T-cell (primary cell): ENCODE results near the gene DEGS1. TPM values are rescaled to one million over a fixed set of nuclear protein-coding genes. Genes with fewer than 3 reads are reported as not detected.

Experiments
- ATAC-seq, 4 experiments: fragments of 200-7000 bp in 3 of 4; fragments of 150-1000 bp in 1 of 4; cut with Tn5 transposase; replicated peaks in 1 of 4; 1 replicate in 3 of 4; 2 replicates in 1 of 4; pipeline ENCODE4 v1.10.0; 2021; ENCODE audit warnings: moderate library complexity in 3 of 4, mild to moderate bottlenecking in 2 of 4, moderate number of reproducible peaks in 1 of 4
- CTCF ChIA-PET, 2 donors: fragments of 300-600 bp; sonication (Branson Sonifier 250); formaldehyde crosslinking; loops; one replicate each; lab custom pipeline; 2022; ENCODE audit warnings: antibody characterized with exemption in 2 of 2; lab: Charles Lee
- POLR2A ChIA-PET, 2 donors: fragments of 300-600 bp; sonication (Branson Sonifier 250); formaldehyde crosslinking; loops; one replicate each; lab custom pipeline; 2022; ENCODE audit warnings: antibody characterized with exemption in 2 of 2; lab: Charles Lee
- DNase-seq, 35 experiments: peaks; one replicate each; pipeline versions ENCODE4 v3.0.0 to v3.0.0-alpha.2; 2013 to 2023
- H3K27ac ChIP-seq: one replicate; pipeline ENCODE4 v1.5.1; 2013; ENCODE audit warnings: low read length
- H3K27me3 ChIP-seq, 2 experiments: replicated peaks in 1 of 2; 1 replicate in 1 of 2; 2 replicates in 1 of 2; pipeline versions ENCODE4 v1.6.1 to v1.7.0; 2013; ENCODE audit warnings: low read length in 1 of 2, mixed read lengths in 1 of 2; ENCODE audit not compliant: control insufficient read depth in 2 of 2, insufficient read depth in 2 of 2; ENCODE audit errors: extremely low read depth in 1 of 2
- H3K36me3 ChIP-seq, 2 donors: 1 replicate in 1 of 2; 2 replicates in 1 of 2; pipeline versions ENCODE4 v1.6.1 to v1.7.0; 2013; ENCODE audit warnings: low read length in 1 of 2; ENCODE audit not compliant: control insufficient read depth in 2 of 2, insufficient read depth in 1 of 2; ENCODE audit errors: extremely low read depth in 1 of 2
- H3K4me1 ChIP-seq, 2 experiments: 1 replicate in 1 of 2; 2 replicates in 1 of 2; pipeline versions ENCODE4 v1.6.1 to v1.7.0; 2013; ENCODE audit warnings: low read length in 2 of 2, mixed read lengths in 1 of 2; ENCODE audit not compliant: insufficient read depth in 2 of 2, control insufficient read depth in 1 of 2; ENCODE audit errors: extremely low read depth in 1 of 2
- H3K4me3 ChIP-seq, 2 donors: 1 replicate in 1 of 2; 2 replicates in 1 of 2; pipeline versions ENCODE4 v1.5.1 to v1.7.0; 2013; ENCODE audit warnings: mild to moderate bottlenecking in 2 of 2, low read length in 1 of 2, moderate library complexity in 1 of 2; ENCODE audit not compliant: control insufficient read depth in 1 of 2; ENCODE audit errors: extremely low read depth in 1 of 2
- H3K9me3 ChIP-seq: 2 replicates; pipeline ENCODE4 v1.7.0; 2013
- H3K27ac Mint-ChIP-seq, 2 donors: one replicate each; pipeline ENCODE4 v1.8.0; 2020 to 2021; ENCODE audit warnings: mild to moderate bottlenecking in 2 of 2, mixed read lengths in 2 of 2
- H3K27me3 Mint-ChIP-seq, 2 donors: one replicate each; pipeline ENCODE4 v1.8.0; 2021 to 2022; ENCODE audit warnings: mixed read lengths in 2 of 2
- H3K36me3 Mint-ChIP-seq: one replicate; pipeline ENCODE4 v1.8.0; 2021; ENCODE audit warnings: mixed read lengths
- H3K4me1 Mint-ChIP-seq, 3 donors: one replicate each; pipeline ENCODE4 v1.8.0; 2020 to 2022; ENCODE audit warnings: mixed read lengths in 3 of 3, mild to moderate bottlenecking in 1 of 3
- H3K4me3 Mint-ChIP-seq, 3 donors: one replicate each; pipeline ENCODE4 v1.8.0; 2020 to 2022; ENCODE audit warnings: mild to moderate bottlenecking in 3 of 3, mixed read lengths in 3 of 3, moderate library complexity in 3 of 3
- H3K9me3 Mint-ChIP-seq, 3 donors: one replicate each; pipeline ENCODE4 v1.8.0; 2020 to 2022; ENCODE audit warnings: mixed read lengths in 3 of 3
- WGBS: methylation state at CpG from one replicate; pipeline ENCODE4 v1.1.5; 2013; ENCODE audit warnings: missing lambda C conversion rate; ENCODE audit not compliant: insufficient coverage; 5-methylcytosine and 5-hydroxymethylcytosine counted together
- total RNA-seq, 35 experiments: library from RNA in 6 of 35; stranded (reverse) in 6 of 35; fragments of 120-200 nt in 1 of 35; gene quantifications; one replicate each; pipeline versions ENCODE4 v1.2.1 to v1.2.4 and lab custom pipeline; 2013 to 2026

Gene DEGS1
- total RNA-seq, 5 donors from 2014 or later (not counting 1 experiment from before 2014, with no cell fraction given): 40.0 to 52.3 (median 44.4) TPM

GRCh38 chr1:224238756-224239155 lies 55.7 kb downstream of the DEGS1 start:
- DNase-seq: no peak
- H3K27ac ChIP-seq: no peak overlapping the region
- H3K4me3 ChIP-seq: no peak overlapping the region
- ChIA-PET POLR2A (no interaction called here), CTCF (interaction anchor here in 1 of 2 donors (0.6 kb wide), 1 partner anchor 179 kb away, joined by 4 read pairs; no protein-coding TSS in a partner anchor)
- 100% methylated on average over 1 of the region's 3 CpGs for WGBS
- H3K4me1 ChIP-seq: no peaks in the 10 kb centered on the region
- Mint-ChIP-seq H3K27ac (peak overlapping the region; percentile 29 to 75), H3K36me3 (peaks cover 35% of the 10 kb centered on the region), H3K9me3 (no peaks in the 10 kb centered on the region), H3K4me1 (no peaks in the 10 kb centered on the region), H3K4me3 (no peak overlapping the region), H3K27me3 (no peaks in the 10 kb centered on the region)
- H3K27me3 ChIP-seq: no peaks in the 10 kb centered on the region
- ATAC-seq: no peak
- no peaks in the 10 kb centered on the region for H3K9me3 ChIP-seq
- peaks cover 0 to 22% of the 10 kb centered on the region in 2 donors for H3K36me3 ChIP-seq

Other genes with a start within 250 kb of the DEGS1 start
- 10 to 100 TPM; 25.9 to 34.8 (median 33.3) TPM for gene FBXO28, start 69.1 kb upstream of the DEGS1 start, total RNA-seq
- 10 to 100 TPM; 32.5 to 42.0 (median 37.6) TPM for gene NVL, start 146.9 kb downstream of the DEGS1 start, total RNA-seq
- 10 to 100 TPM; 25.9 to 40.9 (median 38.8) TPM for gene CNIH4, start 173.6 kb downstream of the DEGS1 start, total RNA-seq